Endodermal cell (in vitro differentiated cells): ENCODE data around the gene AKAP13. TPM values are rescaled to one million over a fixed set of nuclear protein-coding genes. Genes with fewer than 3 reads are reported as not detected.
A peak's percentile ranks its signal among the peaks of the same experiment; 100 is the strongest.

Experiments
- DNase-seq: peaks from one replicate; pipeline ENCODE4 v3.0.0-alpha.2; 2017
- H3K27ac ChIP-seq: 2 replicates; pipeline ENCODE4 v1.5.1; 2013; ENCODE audit warnings: mild to moderate bottlenecking, low read depth, low read length, moderate library complexity
- H3K27me3 ChIP-seq: 2 replicates; pipeline ENCODE4 v1.6.1; 2013; ENCODE audit warnings: mild to moderate bottlenecking, low read length, moderate library complexity; ENCODE audit not compliant: insufficient read depth, control insufficient read depth, poor library complexity, severe bottlenecking
- H3K36me3 ChIP-seq: 2 replicates; pipeline ENCODE4 v1.7.0; 2013; ENCODE audit warnings: mild to moderate bottlenecking, low read length, moderate library complexity; ENCODE audit not compliant: control insufficient read depth, insufficient read depth
- H3K4me1 ChIP-seq: one replicate; pipeline ENCODE4 v1.7.0; 2013; ENCODE audit warnings: low read length; ENCODE audit not compliant: control insufficient read depth, insufficient read depth
- H3K4me3 ChIP-seq: 2 replicates; pipeline ENCODE4 v1.5.1; 2013; ENCODE audit warnings: mild to moderate bottlenecking, low read length, moderate library complexity
- H3K9ac ChIP-seq: 2 replicates; pipeline ENCODE4 v1.6.1; 2013; ENCODE audit warnings: mild to moderate bottlenecking, low read length, moderate library complexity; ENCODE audit not compliant: poor library complexity, severe bottlenecking; ENCODE audit errors: extremely low read depth
- H3K9me3 ChIP-seq: 2 replicates; pipeline ENCODE4 v1.6.1; 2013; ENCODE audit warnings: mild to moderate bottlenecking, low read length, moderate library complexity; ENCODE audit not compliant: control insufficient read depth
- H3K27ac Mint-ChIP-seq: 2 replicates; pipeline ENCODE4 v1.8.0; 2020; ENCODE audit warnings: mixed read lengths
- H3K27me3 Mint-ChIP-seq: 2 replicates; pipeline ENCODE4 v1.8.0; 2021; ENCODE audit warnings: mild to moderate bottlenecking, mixed read lengths; ENCODE audit not compliant: insufficient read depth
- H3K36me3 Mint-ChIP-seq: 2 replicates; pipeline ENCODE4 v1.8.0; 2020; ENCODE audit warnings: low read depth, mixed read lengths
- H3K4me1 Mint-ChIP-seq: 2 replicates; pipeline ENCODE4 v1.8.0; 2020; ENCODE audit warnings: mixed read lengths
- H3K4me3 Mint-ChIP-seq: 2 replicates; pipeline ENCODE4 v1.8.0; 2020; ENCODE audit warnings: mild to moderate bottlenecking, moderate library complexity, mixed read lengths
- H3K9me3 Mint-ChIP-seq: 2 replicates; pipeline ENCODE4 v1.8.0; 2020; ENCODE audit warnings: mild to moderate bottlenecking, mixed read lengths
- CTCF ChIP-seq: fragments of 200-600 bp; sonication (generic); conservative IDR thresholded peaks from 2 replicates; pipeline ENCODE4 v1.5.0; 2021; ENCODE audit warnings: antibody characterized with exemption, mild to moderate bottlenecking
- WGBS, 2 experiments: methylation state at CpG; one replicate each; pipeline versions ENCODE4 v1.1.5 to v1.1.7; 2013; ENCODE audit warnings: missing lambda C conversion rate in 2 of 2, mixed read lengths in 1 of 2; ENCODE audit not compliant: insufficient coverage in 1 of 2, insufficient read length in 1 of 2; 5-methylcytosine and 5-hydroxymethylcytosine counted together
- total RNA-seq, 2 donors: library from RNA; stranded (reverse); fragmentation: NEBNext Ultra II Directional in 1 of 2; extraction: Animal tissue kit (Norgen Biotek cat#: 25700) in 1 of 2; gene quantifications; 2 replicates in 1 of 2; 3 replicates in 1 of 2; pipeline ENCODE4 v1.2.1, GENCODE V29; 2021

Gene AKAP13
- total RNA-seq, 2 donors from 2014 or later: 115 to 131 TPM

- peak; percentile 44 for TF ChIP-seq CTCF
These were observed 380.3 kb downstream of the AKAP13 start for GRCh38 chr15:85760531-85761371.

GRCh38 chr15:85761635-85762034 is 381.2 kb downstream of the AKAP13 start:
- Mint-ChIP-seq H3K27ac (peak overlapping the region; percentile 35), H3K4me1 (peaks cover 8% of the 10 kb centered on the region), H3K27me3 (no peaks in the 10 kb centered on the region), H3K36me3 (peaks cover 17% of the 10 kb centered on the region), H3K4me3 (no peak overlapping the region), H3K9me3 (no peaks in the 10 kb centered on the region)
- H3K27ac ChIP-seq: peak overlapping the region; percentile 24
- WGBS, 2 experiments: 90 to 100% methylated on average over 1 to 9 of the region's 9 CpGs
- no peaks in the 10 kb centered on the region for H3K9me3 ChIP-seq
- TF ChIP-seq CTCF: no peak
- no peak overlapping the region for H3K4me3 ChIP-seq
- peaks cover 6% of the 10 kb centered on the region for H3K36me3 ChIP-seq
- no peaks in the 10 kb centered on the region for H3K27me3 ChIP-seq
- no peak overlapping the region for H3K9ac ChIP-seq
- DNase-seq: no peak
- peaks cover 4% of the 10 kb centered on the region for H3K4me1 ChIP-seq

More at GRCh38 chr15:85760531-85761371, 380.3 kb downstream of the AKAP13 start:
- H3K36me3 Mint-ChIP-seq: peaks cover 17% of the 10 kb centered on the region
- no peaks in the 10 kb centered on the region for H3K9me3 Mint-ChIP-seq
- H3K27me3 Mint-ChIP-seq: no peaks in the 10 kb centered on the region
- H3K27ac Mint-ChIP-seq: peak overlapping the region; percentile 26
- Histone ChIP-seq H3K36me3 (peaks cover 6% of the 10 kb centered on the region), H3K9me3 (no peaks in the 10 kb centered on the region), H3K27ac (peak overlapping the region; percentile 49), H3K4me1 (no peaks in the 10 kb centered on the region), H3K27me3 (no peaks in the 10 kb centered on the region), H3K4me3 (no peak overlapping the region), H3K9ac (no peak overlapping the region)
- H3K4me1 Mint-ChIP-seq: no peaks in the 10 kb centered on the region
- WGBS, 2 experiments: 94 to 97% methylated on average over 25 to 28 of the region's 28 CpGs
- no peak overlapping the region for H3K4me3 Mint-ChIP-seq
- DNase-seq: no peak

GRCh38 chr15:85762039-85762755 is 381.8 kb downstream of the AKAP13 start:
- H3K9me3 Mint-ChIP-seq: no peaks in the 10 kb centered on the region
- WGBS, 2 experiments: 93 to 100% methylated on average over 1 to 15 of the region's 15 CpGs

More at GRCh38 chr15:85762039-85762755, 381.8 kb downstream of the AKAP13 start:
- Histone ChIP-seq H3K36me3 (peaks cover 6% of the 10 kb centered on the region), H3K27me3 (no peaks in the 10 kb centered on the region), H3K4me3 (no peak overlapping the region), H3K4me1 (peaks cover 4% of the 10 kb centered on the region), H3K27ac (peak overlapping the region; percentile 24), H3K9me3 (no peaks in the 10 kb centered on the region), H3K9ac (no peak overlapping the region)
- Mint-ChIP-seq H3K4me1 (peaks cover 10% of the 10 kb centered on the region), H3K27ac (peak overlapping the region; percentile 35), H3K36me3 (peaks cover 17% of the 10 kb centered on the region), H3K4me3 (no peak overlapping the region), H3K27me3 (no peaks in the 10 kb centered on the region)
- no peak for TF ChIP-seq CTCF
- DNase-seq: no peak
